Measurements from ENCODE around the gene HBM. TPM values are rescaled to one million over a fixed set of nuclear protein-coding genes. Genes with fewer than 3 reads are reported as not detected.
A peak's percentile ranks its signal among the peaks of the same experiment; 100 is the strongest.

Gene HBM
- total RNA-seq, 1 donor from 2014 or later = not detected

GRCh38 chr16:125011-125410, 40.8 kb upstream of the HBM start:
- Mint-ChIP-seq H3K4me3 (ENCODE audit: unreplicated experiment) (no peak overlapping the region), H3K9me3 (ENCODE audit: unreplicated experiment) (no peaks in the 10 kb centered on the region), H3K27ac (ENCODE audit: unreplicated experiment) (no peak overlapping the region), H3K4me1 (ENCODE audit: unreplicated experiment) (no peaks in the 10 kb centered on the region), H3K27me3 (ENCODE audit: unreplicated experiment) (peaks cover 2% of the 10 kb centered on the region), H3K36me3 (ENCODE audit: low read depth, unreplicated experiment) (peaks cover 10% of the 10 kb centered on the region)
- no peak for DNase-seq (ENCODE audit: low spot score)
- no peak for TF ChIP-seq CTCF (IDR thresholded peaks at IDR 0.05; ENCODE audit: unreplicated experiment)

GRCh38 chr16:129075-129474, 36.7 kb upstream of the HBM start:
- no peaks in the 10 kb centered on the region for H3K36me3 Mint-ChIP-seq (ENCODE audit: low read depth, unreplicated experiment)

GRCh38 chr16:130533-131173, 35.1 kb upstream of the HBM start:
- TF ChIP-seq CTCF (IDR thresholded peaks at IDR 0.05; ENCODE audit: unreplicated experiment) = no peak
- peak overlapping the region; percentile 79 for H3K4me3 Mint-ChIP-seq (ENCODE audit: unreplicated experiment)
- H3K4me1 Mint-ChIP-seq (ENCODE audit: unreplicated experiment) = peaks cover 2% of the 10 kb centered on the region
- H3K27me3 Mint-ChIP-seq (ENCODE audit: unreplicated experiment) = no peaks in the 10 kb centered on the region
- no peak overlapping the region for H3K27ac Mint-ChIP-seq (ENCODE audit: unreplicated experiment)
- H3K9me3 Mint-ChIP-seq (ENCODE audit: unreplicated experiment) = no peaks in the 10 kb centered on the region
- no peak for DNase-seq (ENCODE audit: low spot score)
- no peaks in the 10 kb centered on the region for H3K36me3 Mint-ChIP-seq (ENCODE audit: low read depth, unreplicated experiment)

More at GRCh38 chr16:129075-129474, 36.7 kb upstream of the HBM start:
- no peak for DNase-seq (ENCODE audit: low spot score)
- Mint-ChIP-seq H3K4me1 (ENCODE audit: unreplicated experiment) (peaks cover 2% of the 10 kb centered on the region), H3K4me3 (ENCODE audit: unreplicated experiment) (no peak overlapping the region), H3K27ac (ENCODE audit: unreplicated experiment) (no peak overlapping the region), H3K9me3 (ENCODE audit: unreplicated experiment) (no peaks in the 10 kb centered on the region), H3K27me3 (ENCODE audit: unreplicated experiment) (no peaks in the 10 kb centered on the region)
- no peak for TF ChIP-seq CTCF (IDR thresholded peaks at IDR 0.05; ENCODE audit: unreplicated experiment)

- Mint-ChIP-seq H3K36me3 (ENCODE audit: low read depth, unreplicated experiment) (no peaks in the 10 kb centered on the region), H3K27ac (ENCODE audit: unreplicated experiment) (no peak overlapping the region), H3K9me3 (ENCODE audit: unreplicated experiment) (no peaks in the 10 kb centered on the region), H3K4me3 (ENCODE audit: unreplicated experiment) (no peak overlapping the region), H3K4me1 (ENCODE audit: unreplicated experiment) (peaks cover 4% of the 10 kb centered on the region), H3K27me3 (ENCODE audit: unreplicated experiment) (no peaks in the 10 kb centered on the region)
- no peak for TF ChIP-seq CTCF (IDR thresholded peaks at IDR 0.05; ENCODE audit: unreplicated experiment)
- no peak for DNase-seq (ENCODE audit: low spot score)
These were observed 33.7 kb upstream of the HBM start for GRCh38 chr16:132120-132519.

GRCh38 chr16:133716-134115, 32.1 kb upstream of the HBM start:
- Mint-ChIP-seq H3K4me3 (ENCODE audit: unreplicated experiment) (no peak overlapping the region), H3K4me1 (ENCODE audit: unreplicated experiment) (peaks cover 4% of the 10 kb centered on the region), H3K27ac (ENCODE audit: unreplicated experiment) (no peak overlapping the region), H3K36me3 (ENCODE audit: low read depth, unreplicated experiment) (no peaks in the 10 kb centered on the region), H3K27me3 (ENCODE audit: unreplicated experiment) (no peaks in the 10 kb centered on the region), H3K9me3 (ENCODE audit: unreplicated experiment) (no peaks in the 10 kb centered on the region)
- TF ChIP-seq CTCF (IDR thresholded peaks at IDR 0.05; ENCODE audit: unreplicated experiment) = no peak
- no peak for DNase-seq (ENCODE audit: low spot score)

Data from endothelial cell (in vitro differentiated cells).